WI38 (cell line): Measurements from ENCODE around the gene GIT2.
"Not testable (repeated sequence)": the region's sequence is repeated elsewhere in the genome, so short reads cannot be mapped to it uniquely, and the experiment has no call there.

Experiments used
- H3K4me3 ChIP-seq: 2 replicates; pipeline ENCODE4 v1.5.1; 2011; ENCODE audit warnings: low read depth, mild to moderate bottlenecking, control low read depth, low read length
- TF ChIP-seq, protein P1 (sequence below): IDR thresholded peaks from 2 replicates; pipeline ENCODE4 v1.5.1; 2012; ENCODE audit warnings: low read depth, mild to moderate bottlenecking, control low read depth, low read length

Gene GIT2

DNA sequence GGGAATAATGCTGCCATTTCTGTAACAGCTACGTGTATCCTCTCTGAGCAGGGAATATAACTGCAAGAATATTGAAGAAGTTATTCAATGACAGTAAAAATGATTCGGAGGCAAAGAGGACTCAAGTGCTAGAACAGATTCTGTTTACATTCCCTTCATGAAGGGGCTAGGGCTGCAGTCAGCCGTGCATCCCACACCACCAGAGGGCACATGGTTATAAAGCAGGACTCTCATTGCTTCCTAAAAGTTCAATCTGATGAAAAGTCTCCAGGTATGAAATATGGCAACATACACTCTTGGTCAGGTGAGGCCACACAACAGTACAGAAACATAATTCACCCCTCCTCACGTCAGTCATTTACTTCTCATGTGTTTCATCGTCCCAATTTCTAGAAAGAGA is 62.1 kb downstream of the GIT2 start:
- TF ChIP-seq, protein P1, sequence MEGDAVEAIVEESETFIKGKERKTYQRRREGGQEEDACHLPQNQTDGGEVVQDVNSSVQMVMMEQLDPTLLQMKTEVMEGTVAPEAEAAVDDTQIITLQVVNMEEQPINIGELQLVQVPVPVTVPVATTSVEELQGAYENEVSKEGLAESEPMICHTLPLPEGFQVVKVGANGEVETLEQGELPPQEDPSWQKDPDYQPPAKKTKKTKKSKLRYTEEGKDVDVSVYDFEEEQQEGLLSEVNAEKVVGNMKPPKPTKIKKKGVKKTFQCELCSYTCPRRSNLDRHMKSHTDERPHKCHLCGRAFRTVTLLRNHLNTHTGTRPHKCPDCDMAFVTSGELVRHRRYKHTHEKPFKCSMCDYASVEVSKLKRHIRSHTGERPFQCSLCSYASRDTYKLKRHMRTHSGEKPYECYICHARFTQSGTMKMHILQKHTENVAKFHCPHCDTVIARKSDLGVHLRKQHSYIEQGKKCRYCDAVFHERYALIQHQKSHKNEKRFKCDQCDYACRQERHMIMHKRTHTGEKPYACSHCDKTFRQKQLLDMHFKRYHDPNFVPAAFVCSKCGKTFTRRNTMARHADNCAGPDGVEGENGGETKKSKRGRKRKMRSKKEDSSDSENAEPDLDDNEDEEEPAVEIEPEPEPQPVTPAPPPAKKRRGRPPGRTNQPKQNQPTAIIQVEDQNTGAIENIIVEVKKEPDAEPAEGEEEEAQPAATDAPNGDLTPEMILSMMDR, result peak; percentile 62

DNA sequence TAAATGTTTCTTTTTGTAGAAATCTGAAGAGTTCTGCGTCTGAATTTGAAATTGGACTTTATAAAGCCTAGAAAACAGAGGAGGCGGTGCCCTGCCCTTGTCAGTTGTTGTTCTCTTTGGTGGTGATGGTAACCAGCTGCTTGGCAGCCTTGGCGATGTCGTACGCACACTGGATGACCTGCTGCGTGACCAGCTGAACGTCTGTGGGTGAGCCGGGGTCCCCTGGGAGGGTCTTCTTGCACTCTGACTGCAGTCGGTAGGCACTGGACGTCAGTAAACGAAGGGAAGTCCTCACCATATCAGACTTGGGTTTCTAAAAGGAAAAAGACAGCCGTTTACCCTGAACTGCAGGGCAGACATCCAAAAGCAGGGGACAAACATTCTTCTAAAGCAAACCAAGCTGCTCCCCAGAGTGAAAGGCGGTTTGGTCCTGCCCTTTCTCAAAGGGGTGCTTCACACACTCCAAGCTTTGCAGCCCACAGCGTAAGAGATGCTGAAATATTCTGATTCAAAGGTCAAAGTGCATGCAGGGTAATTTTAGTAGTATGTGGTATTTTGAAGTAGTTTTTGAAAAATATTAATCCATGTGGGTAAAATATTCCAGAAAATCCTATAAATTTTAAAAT is 63.2 kb downstream of the GIT2 start:
- TF ChIP-seq, protein P1, result no peak
- no peak overlapping the region for H3K4me3 ChIP-seq

More for the DNA sequence above, 62.1 kb downstream of the GIT2 start:
- no peak overlapping the region for H3K4me3 ChIP-seq

DNA sequence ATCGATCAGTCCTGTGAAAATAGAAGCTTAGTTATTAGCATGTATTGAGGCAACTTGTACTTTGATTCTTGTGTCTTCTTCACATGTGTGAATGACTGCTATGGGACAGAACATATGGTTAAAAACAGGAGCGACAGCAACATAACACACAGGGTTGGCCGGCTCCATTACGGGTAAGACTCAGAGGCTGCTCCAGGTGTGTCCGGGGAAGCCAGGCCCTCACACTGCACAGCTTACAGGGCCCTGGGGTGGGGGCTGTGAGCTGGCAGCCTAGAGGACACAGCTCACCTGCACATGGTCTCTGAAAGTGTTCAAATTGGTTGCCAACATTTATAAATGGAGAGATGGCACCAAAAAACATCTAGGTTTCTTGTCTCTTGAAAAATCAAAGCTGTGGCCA is 65.0 kb downstream of the GIT2 start:
- TF ChIP-seq, protein P1, result no peak
- H3K4me3 ChIP-seq, result no peak overlapping the region

DNA sequence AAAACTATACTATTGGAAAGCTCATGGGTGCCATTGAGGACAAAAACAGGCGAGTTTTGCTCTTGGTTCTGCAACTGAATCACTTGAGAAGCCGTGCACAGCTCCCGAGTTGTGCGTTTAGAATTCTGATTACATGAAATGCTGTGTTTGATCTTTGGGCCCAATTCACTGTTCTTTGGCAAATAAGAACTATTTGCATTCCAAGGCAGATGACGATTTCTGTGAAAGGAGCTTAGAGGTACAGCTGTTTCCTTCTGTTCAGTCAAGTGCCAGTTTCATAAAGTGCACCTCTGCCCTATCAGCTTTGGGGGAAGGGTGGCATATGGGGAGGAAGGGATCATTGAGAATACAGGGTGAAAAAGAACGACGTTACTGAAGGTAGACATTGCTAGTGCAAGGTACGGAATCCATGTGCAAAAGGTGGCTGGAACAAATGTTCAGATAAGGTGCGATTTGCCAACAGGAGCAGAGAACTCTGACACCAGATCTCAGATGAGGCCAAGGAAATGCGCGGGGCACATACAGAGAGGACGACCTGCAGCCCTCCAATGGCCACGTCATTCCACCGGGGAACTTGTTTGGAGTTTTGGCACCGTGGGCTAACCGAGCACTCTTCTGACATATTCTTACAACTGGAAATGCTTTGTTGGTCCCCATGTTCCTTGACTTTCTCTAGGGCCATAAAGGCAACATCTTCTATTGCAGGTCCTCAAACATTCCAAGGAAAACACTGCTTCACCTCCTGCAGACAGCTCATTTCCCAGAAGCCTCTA is 66.0 kb downstream of the GIT2 start:
- TF ChIP-seq, protein P1, result no peak
- no peak overlapping the region for H3K4me3 ChIP-seq

DNA sequence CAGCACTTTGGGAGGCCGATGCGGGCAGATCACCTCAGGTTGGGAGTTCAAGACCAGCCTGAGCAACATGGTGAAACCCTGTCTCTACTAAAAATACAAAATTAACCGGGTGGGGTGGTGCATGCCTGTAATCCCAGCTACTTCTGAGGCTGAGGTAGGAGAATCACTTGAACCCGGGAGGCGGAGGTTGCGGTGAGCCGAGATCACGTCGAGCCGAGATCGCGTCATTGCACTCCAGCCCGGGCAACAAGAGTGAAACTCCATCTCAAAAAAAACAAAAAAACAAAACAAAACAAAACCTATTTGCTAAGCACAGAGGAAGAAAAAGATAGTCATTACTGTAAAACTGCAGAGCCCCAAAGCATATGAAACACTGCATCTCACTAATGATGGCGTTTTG is 66.8 kb downstream of the GIT2 start:
- H3K4me3 ChIP-seq, result not testable (repeated sequence)

DNA sequence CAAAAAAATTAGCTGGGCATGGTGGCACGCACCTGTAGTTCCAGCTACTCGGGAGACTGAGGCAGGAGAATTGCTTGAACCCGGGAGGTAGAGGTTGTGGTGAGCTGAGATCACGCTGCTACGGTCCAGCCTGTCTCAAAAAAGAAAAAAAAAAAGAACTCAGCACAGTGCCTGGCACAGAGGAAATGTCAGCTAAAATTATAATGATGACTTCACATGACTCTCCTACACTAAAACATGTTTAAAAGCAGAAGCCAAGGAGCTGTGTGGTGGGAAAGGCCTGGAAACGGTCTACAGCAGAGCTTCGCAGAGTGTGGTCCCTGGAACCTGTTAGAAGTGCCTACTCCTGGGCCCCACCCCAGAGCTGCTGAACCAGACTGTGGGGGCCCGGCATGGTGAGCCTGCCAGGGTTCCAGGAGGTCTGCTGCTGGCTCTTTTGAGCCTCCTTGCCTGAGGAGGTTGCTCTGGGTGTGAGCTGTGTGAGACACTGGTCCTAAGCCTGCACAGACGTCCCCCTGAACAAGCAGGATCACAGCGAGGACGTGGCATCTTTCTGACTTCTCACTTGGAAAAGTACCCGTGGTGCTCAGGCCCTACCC is 68.0 kb downstream of the GIT2 start:
- H3K4me3 ChIP-seq, result no peak overlapping the region
- TF ChIP-seq, protein P1, result no peak

DNA sequence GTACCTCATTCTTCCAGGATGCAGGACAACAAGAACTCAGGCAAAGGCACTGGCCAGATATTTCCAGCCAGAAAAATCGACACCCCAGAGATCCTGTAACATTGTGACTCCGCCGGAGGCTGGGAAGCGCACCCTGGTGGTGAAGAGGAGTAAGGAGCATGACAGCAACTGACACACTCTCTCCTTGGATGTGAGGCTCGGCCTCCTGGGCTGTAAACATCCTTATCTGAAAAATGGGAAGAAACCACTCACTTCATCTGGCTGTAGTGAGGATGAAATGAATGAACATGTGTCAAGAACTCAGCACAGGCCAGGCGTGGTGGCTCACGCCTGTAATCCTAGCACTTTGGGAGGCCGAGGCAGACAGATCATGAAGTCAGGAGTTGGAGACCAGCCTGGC is 68.5 kb downstream of the GIT2 start:
- TF ChIP-seq, protein P1, result peak; percentile 80
- no peak overlapping the region for H3K4me3 ChIP-seq
